Forelimb muscle (tissue), 1 donor: Measurements from ENCODE around the gene GNPTAB. TPM values are rescaled to one million over a fixed set of nuclear protein-coding genes. Genes with fewer than 3 reads are reported as not detected.
"Not testable (repeated sequence)": the region's sequence is repeated elsewhere in the genome, so short reads cannot be mapped to it uniquely, and the experiment has no call there.

Source experiments
- DNase-seq: peaks from one replicate; pipeline ENCODE4 v3.0.0-alpha.2; 2013; ENCODE audit warnings: low read depth
- polyA plus RNA-seq: library from polyadenylated mRNA; unstranded; fragments of 120-200 nt; gene quantifications from one replicate; pipeline ENCODE4 v1.2.1, GENCODE V29; 2013; ENCODE audit not compliant: insufficient read length

The GNPTAB gene
- 17.4 TPM for polyA plus RNA-seq

DNA sequence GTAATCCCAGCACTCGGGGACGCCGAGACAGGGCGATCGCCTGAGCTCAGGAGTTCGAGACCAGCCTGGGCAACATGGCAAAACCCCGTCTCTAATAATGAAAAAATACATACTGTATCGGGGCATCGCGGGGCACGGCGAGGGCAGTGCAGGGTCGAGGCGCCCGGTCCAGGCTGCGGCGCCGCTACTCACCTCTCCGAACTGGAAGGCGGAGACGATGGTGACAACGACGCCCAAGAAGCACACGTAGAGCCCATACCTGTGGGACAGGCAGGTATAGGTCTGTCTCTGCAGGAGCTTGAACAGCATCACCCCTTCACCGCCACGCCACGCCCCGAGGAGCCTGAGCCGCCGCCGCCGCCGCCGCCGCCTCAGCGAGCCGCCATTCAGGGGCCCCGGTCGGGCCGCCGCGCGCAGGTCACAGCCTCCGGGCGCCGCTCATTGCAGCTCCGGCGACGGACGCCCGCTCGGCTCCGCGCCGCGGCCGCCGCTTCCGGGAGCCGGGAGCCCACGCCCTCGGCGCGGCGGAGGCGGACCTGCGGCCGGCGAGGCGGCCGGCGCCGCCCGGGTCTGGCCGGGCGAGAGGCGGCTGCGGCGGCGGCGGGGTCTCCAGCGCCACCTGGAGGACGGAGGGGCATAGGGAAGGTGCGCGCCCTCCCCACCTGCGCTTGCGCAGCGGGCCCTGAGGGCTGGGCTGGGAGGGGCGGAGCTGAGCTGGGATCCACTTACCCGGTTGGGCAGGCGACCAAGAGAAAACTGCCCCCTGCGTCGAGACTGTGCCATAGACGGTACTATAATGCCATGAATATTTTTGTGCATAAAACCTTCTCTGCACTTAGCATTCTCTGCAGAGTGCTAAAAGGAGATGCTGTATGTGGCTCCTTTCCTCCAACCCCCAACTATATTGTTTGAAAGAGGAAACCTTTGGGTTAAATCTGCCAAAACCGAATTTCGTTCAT is at the start of gene GNPTAB:
Gene GNPTAB (minus strand): TSS at position 593 of the 959 bp plus-strand sequence. CDS start 284 bp downstream, at position 309.
- peak; percentile 53 for DNase-seq

DNA sequence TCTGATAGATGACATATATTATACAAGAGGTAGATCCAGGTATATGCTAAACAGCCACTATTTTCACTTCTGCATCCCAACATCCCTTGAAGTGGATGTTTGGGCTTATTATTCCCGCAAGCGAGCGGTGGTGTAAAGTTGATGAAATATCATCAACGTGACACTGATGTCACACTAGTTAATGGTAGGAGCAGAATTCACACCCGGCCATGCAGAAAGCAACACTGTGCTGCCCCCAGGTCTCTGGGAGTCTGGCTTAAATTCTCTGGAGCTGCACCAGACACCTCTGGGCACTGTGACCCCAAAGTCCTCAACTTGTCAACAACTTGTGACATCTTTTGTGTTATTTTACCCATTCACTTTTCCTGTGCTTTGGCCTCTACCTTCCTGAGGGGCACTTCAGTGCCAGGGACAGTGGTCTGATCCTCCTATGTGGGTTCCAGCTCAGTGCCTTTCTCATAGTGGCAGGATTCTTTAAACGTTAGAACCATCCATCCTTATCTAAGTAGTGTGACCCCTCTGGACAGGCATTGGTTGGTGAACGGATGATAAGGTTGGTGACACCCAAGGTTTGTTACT is 47.6 kb upstream of the GNPTAB start:
- no peak for DNase-seq

DNA sequence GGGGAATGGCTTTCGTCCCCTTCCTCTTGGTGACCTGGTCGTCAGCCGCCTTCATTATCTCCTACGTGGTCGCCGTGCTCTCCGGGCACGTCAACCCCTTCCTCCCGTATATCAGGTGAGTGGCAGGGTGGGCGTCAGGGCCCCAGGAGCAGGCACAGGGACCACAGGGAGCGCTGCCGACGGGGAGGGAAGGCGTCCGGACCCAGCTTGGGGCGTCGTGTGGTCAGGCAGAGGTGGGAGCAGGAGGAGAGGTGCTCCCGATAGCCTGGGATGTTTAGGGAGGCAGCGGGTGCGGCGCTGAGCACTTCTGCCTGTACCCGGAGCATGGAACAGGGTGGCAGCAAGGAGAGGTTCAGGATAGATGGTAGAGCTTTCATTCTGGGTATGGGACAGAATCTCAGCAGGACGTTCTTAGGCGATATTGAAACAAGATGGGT is 47.1 kb upstream of the GNPTAB start:
- no peak for DNase-seq

DNA sequence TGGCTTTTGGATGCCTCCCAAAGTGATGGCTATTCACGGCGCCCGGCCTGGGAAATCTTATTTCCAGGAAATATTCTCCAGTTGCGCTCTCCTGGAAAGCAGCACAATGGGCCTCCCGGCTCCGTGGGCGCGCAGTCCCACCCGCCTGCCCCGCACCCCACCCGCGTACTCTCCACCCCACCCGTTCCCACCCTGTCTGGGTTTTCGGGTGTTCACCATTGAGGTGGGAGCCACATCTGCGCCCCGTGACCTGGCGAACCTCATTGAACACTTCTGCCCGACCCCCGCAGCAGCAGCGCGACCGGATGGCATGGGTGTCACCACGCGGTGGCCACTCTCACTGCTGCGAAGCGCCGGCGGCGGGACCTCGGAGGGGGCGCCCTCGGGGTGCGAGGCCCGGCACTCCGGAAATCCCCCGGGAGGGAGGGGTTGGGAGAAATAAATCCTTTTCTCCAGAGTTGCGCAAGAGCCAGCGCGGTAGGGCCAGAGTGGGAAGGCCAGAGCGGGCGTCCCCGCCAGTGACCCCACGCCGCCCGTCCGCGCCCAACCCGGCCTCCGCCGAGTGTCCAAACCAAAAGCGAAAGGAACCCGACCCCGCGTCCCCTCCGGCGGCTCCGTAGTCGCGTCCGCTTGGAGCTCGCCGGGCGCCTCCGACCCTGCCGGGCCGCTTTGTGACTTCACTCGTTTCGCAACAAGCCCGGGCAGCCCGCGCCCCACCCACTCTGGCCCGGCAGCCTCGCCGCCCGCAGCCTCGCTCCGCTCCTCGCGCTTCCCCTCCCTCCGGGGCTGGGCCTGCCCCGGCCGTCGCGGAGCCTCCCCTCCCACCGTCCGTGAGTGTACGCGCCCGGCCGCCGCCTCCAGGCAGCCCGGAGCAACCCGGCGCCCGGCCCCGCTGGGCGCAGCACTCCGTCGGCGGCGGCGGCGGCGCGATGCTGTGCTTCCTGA is 46.4 kb upstream of the GNPTAB start, which contains the start of gene DRAM1:
Gene DRAM1 (plus strand): TSS at position 720 of the 945 bp plus-strand sequence. CDS start 210 bp downstream, at position 930.
- peak; percentile 48 for DNase-seq

GRCh38 chr12:101876322-101876860 is 45.6 kb upstream of the GNPTAB start:
- DNase-seq = no peak

DNA sequence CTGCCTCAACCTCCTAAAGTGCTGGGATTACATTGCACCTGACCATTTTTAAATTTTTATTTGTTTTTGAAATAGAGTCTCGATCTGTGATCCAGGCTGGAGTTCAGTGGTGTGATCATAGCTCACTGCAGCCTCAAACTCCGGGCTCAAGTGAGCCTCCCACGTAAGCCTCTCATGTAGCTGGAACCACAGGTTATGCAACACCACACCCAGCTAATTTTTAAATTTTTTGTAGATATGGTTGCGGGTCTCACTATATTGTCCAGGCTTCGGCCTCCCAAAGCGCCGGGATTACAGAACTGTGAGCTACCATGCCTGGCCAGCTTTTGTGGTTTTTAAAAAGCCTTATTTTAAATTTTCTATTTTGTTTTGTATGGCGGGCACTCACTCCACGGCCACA is 44.4 kb upstream of the GNPTAB start:
- no peak for DNase-seq

DNA sequence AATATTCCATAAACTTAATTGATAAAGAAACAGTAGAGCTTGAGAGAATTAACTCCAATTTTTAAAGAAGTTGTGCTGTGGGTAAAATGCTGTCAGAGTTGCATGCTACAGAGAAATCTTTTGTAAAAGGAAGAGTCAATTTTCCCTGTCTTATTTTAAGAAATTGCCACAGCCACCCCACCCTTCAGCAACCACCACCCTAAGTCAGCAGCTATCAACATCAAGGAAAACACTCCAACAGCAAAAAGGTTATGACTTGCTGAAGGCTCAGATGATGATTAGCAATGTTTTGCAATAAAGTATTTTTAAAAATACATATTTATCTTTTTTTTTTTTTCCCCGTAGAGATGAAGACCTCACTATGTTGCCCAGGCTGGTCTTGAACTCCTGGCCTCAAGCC is 40.2 kb upstream of the GNPTAB start:
- DNase-seq = no peak

DNA sequence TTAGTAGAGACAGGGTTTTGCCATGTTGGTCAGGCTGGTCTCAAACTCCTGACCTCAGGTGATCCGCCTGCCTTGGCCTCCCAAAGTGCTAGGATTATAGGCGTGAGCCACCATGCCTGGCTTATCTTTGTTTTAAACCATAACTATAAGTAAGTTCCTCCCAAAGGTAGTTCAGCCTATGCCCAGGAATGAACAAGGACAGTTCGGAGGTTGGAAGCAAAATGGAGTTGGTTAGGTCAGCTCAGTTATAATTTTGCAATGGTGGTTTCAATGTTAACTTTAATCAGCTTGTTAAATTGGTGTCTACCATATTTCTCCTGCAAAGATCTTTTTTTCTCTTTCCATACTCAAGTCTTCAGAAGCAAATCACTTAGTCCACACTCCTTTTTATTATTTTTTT is 36.9 kb upstream of the GNPTAB start:
- DNase-seq = not testable (repeated sequence)

GRCh38 chr12:101866615-101867373 is 36.0 kb upstream of the GNPTAB start:
- DNase-seq = no peak

- no peak for DNase-seq
Observed at GRCh38 chr12:101863981-101864380, 33.2 kb upstream of the GNPTAB start.

DNA sequence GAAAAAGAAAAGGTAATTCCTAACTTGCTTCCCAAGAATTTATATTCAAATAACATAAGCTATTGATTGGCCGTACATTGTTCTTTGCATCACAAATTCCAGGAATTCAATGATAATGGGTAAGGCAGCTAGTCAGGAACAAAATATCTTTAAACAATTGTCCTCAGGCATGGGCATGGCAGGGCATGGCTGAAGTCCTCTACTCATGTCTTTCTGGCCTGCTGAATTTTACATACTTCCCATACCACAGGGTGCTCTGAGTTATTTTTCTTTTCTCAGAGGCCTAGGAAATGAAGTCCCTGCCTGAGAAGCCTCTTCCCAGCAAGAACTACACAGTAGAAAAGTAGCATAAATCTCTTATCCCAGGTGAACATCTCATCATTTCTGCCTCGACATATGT is 31.5 kb upstream of the GNPTAB start:
- DNase-seq = no peak

- DNase-seq = not testable (repeated sequence)
Observed at GRCh38 chr12:101861688-101862087, 30.9 kb upstream of the GNPTAB start.

GRCh38 chr12:101859664-101860607 is 29.2 kb upstream of the GNPTAB start:
- DNase-seq = no peak

- DNase-seq = no peak
Observed at GRCh38 chr12:101858361-101858760, 27.6 kb upstream of the GNPTAB start.

DNA sequence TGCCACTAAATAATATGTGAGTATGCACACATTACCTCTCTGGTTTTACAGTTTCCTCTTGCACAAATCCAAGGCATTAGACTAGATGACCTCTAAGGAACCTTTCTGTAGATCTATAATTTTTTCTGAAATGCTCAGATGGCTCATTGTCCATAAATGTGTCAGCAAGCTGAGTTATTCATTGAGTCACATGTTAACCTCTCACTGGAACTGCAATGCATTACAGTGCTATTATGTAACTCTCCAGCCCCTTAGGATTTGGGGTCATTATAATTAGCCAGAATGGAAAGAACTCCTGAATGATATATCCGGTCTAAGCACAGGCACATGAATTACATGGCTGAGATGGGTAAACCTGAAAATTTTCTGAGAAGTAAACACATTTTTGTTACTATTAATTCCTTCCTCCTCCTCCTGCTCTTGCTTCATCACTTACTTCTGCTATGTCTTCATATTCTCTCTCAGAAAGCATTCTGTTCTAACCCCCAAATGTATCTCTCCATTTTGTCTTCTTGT is 26.3 kb upstream of the GNPTAB start:
- DNase-seq = no peak

DNA sequence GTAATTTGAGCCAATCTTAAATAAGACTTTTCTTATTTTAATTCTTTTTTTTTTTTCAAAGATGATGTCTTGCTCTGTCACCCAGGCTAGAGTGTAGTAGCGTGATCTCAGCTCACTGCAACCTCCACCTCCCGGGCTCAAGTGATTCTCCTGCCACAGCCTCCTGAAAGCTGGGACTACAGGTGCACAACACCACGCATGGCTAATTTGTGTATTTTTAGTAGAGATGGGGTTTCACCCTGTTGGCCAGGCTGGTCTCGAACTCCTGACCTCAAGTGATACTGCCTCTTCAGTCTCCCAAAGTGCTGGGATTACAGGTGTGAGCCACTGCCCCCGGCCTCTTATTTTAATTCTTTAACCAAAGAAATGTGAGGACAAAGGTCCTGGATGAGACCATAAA is 25.9 kb upstream of the GNPTAB start:
- not testable (repeated sequence) for DNase-seq

GRCh38 chr12:101855976-101856375 is 25.2 kb upstream of the GNPTAB start:
- DNase-seq = no peak

DNA sequence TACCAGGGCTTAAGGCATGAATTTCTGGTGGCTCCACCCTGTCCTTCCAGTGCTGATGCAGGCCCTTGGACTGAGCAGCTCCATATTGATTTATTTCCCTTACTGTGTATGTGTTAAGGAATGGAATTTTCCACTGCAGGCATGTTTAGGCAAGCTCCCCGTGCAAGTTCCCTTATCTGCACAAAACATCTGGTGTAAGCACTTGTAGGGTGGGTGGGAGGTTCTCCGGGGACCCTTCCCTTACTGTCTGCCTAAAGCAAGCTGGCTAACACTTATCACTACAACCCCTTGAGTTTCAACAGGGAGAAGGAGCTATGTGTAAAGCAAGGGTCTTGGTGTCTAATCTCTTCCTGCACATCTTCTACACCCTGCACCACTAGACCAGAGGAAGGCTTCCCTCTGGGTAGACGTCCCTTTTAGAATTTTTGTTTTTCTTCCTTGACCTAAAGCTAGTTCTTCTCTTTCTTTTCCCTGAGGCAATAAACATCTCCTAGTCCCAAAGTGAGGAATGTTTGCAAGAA is 24.7 kb upstream of the GNPTAB start:
- DNase-seq = no peak

- no peak for DNase-seq
Observed at GRCh38 chr12:101854747-101855146, 24.0 kb upstream of the GNPTAB start.
